K562 (cell line): ENCODE data around the gene ACTR3C. TPM values are rescaled to one million over a fixed set of nuclear protein-coding genes. Genes with fewer than 3 reads are reported as not detected.

Experiments
- ATF3 ChIP-seq, 2 experiments: fragments of 450-650 bp in 1 of 2; sonication (generic) in 1 of 2; formaldehyde crosslinking in 1 of 2; IDR thresholded peaks in 1 of 2; conservative IDR thresholded peaks in 1 of 2; 2 replicates each; pipeline versions ENCODE4 v1.6.1 to v1.8.1; 2016 to 2023; ENCODE audit warnings: mild to moderate bottlenecking in 2 of 2, moderate library complexity in 2 of 2, inconsistent platforms in 1 of 2, missing genetic modification reagents in 1 of 2
- DPF2 ChIP-seq: fragments of 450-650 bp; IDR thresholded peaks from 2 replicates; pipeline ENCODE4 v1.6.1; 2016
- E2F6 ChIP-seq, 2 experiments: IDR thresholded peaks; 2 replicates each; pipeline ENCODE4 v1.6.1; 2011; ENCODE audit warnings: borderline replicate concordance in 1 of 2, control low read depth in 1 of 2, low read depth in 1 of 2, low read length in 1 of 2, mild to moderate bottlenecking in 1 of 2, mixed read lengths in 1 of 2, moderate library complexity in 1 of 2; ENCODE audit not compliant: insufficient read depth in 1 of 2, insufficient read length in 1 of 2, poor library complexity in 1 of 2, severe bottlenecking in 1 of 2; ENCODE audit errors: extremely low read depth in 1 of 2
- ESRRB ChIP-seq: fragments of 250-450 bp; sonication (Bioruptor Pico); IDR thresholded peaks from 2 replicates; pipeline ENCODE4 v1.5.0; 2020; ENCODE audit warnings: mild to moderate bottlenecking, moderate library complexity, borderline replicate concordance
- FOXA3 ChIP-seq, 2 experiments: fragments of 450-650 bp in 1 of 2; sonication (generic) in 1 of 2; formaldehyde crosslinking; IDR thresholded peaks in 1 of 2; conservative IDR thresholded peaks in 1 of 2; 2 replicates each; pipeline versions ENCODE4 v1.4.0 to v1.8.0; 2020 to 2022; ENCODE audit warnings: mild to moderate bottlenecking in 2 of 2, missing genetic modification reagents in 1 of 2
- GABPA ChIP-seq: fragments of 200-800 bp; sonication (Bioruptor generic); conservative IDR thresholded peaks from 2 replicates; pipeline ENCODE4 v1.6.1; 2016; ENCODE audit warnings: low read depth, missing genetic modification characterization, missing compliant biosample characterization
- GTF2B ChIP-seq: IDR thresholded peaks from 2 replicates; pipeline ENCODE4 v1.6.1; 2011; ENCODE audit not compliant: insufficient read length; ENCODE audit errors: extremely low read depth
- MCM2 ChIP-seq: fragments of 450-650 bp; IDR thresholded peaks from 2 replicates; pipeline ENCODE4 v1.6.1; 2017; ENCODE audit warnings: low read depth, mild to moderate bottlenecking
- NUFIP1 ChIP-seq: fragments of 450-650 bp; IDR thresholded peaks from 2 replicates; pipeline ENCODE4 v1.6.1; 2018; ENCODE audit not compliant: partially characterized antibody
- RFX1 ChIP-seq: fragments of 450-650 bp; IDR thresholded peaks from 2 replicates; pipeline ENCODE4 v1.6.1; 2016; ENCODE audit warnings: mild to moderate bottlenecking, moderate library complexity
- RFX5 ChIP-seq: IDR thresholded peaks from 2 replicates; pipeline ENCODE4 v1.6.1; 2011; ENCODE audit warnings: low read depth, mild to moderate bottlenecking, improper control_type of control experiment, low read length
- SMAD1 ChIP-seq: fragments of 150-350 bp; IDR thresholded peaks from 2 replicates; pipeline ENCODE4 v1.6.1; 2014; ENCODE audit warnings: low read length, low read depth; ENCODE audit not compliant: partially characterized antibody
- SNIP1 ChIP-seq: fragments of 450-650 bp; IDR thresholded peaks from 2 replicates; pipeline ENCODE4 v1.7.1; 2017; ENCODE audit warnings: low read depth, mild to moderate bottlenecking
- TRIM25 ChIP-seq: fragments of 450-650 bp; IDR thresholded peaks from 2 replicates; pipeline ENCODE4 v1.7.0; 2016; ENCODE audit warnings: borderline replicate concordance
- TSHZ1 ChIP-seq: fragments of 250-450 bp; sonication (Bioruptor Pico); IDR thresholded peaks from 2 replicates; pipeline ENCODE4 v1.4.0; 2020; ENCODE audit warnings: mild to moderate bottlenecking, moderate library complexity
- ZKSCAN3 ChIP-seq: fragments of 250-450 bp; sonication (Bioruptor Pico); IDR thresholded peaks from 2 replicates; pipeline ENCODE4 v1.4.0; 2020
- ZNF175 ChIP-seq: fragments of 200-800 bp; sonication (Bioruptor generic); IDR thresholded peaks from 2 replicates; pipeline ENCODE4 v1.6.1; 2016; ENCODE audit warnings: low read depth, mild to moderate bottlenecking, missing genetic modification characterization, missing compliant biosample characterization
- ZNF280B ChIP-seq: fragments of 250-450 bp; sonication (Bioruptor Pico); IDR thresholded peaks from 2 replicates; pipeline ENCODE4 v1.5.1; 2021; ENCODE audit warnings: mild to moderate bottlenecking
- polyA plus RNA-seq, 8 experiments: library from polyadenylated mRNA; depleted of rRNA in 4 of 8; stranded (reverse) in 5 of 8; unstranded in 3 of 8; fragments of >200 nt; fragmentation: Nextera tagmentation in 2 of 8; fragmentation: Illumina TruSeq in 1 of 8; extraction: Ambion mirVana in 2 of 8; extraction: Trizol in 1 of 8; gene quantifications; 2 replicates each; pipeline versions ENCODE4 v1.2.1 to v1.2.3, GENCODE V29; 2011 to 2014; ENCODE audit warnings: inconsistent platforms in 1 of 8, missing spikeins in 1 of 8
- total RNA-seq, 7 experiments: library from RNA; depleted of rRNA in 6 of 7; stranded (reverse); fragments of >200 nt in 6 of 7; fragmentation: Illumina TruSeq in 2 of 7; extraction: Trizol in 2 of 7; gene quantifications; 2 replicates each; pipeline versions ENCODE4 v1.2.1 to v1.2.3, GENCODE V29; 2011 to 2021; ENCODE audit warnings: low replicate concordance in 1 of 7

The ACTR3C gene
- total and polyA plus RNA-seq, 9 of the 15 experiments (the other 6 are each of a cell fraction or from before 2014, with no cell fraction given) = 9.0 to 35.4 (median 13.3) TPM

GRCh38 chr7:150313367-150313809, 10.0 kb downstream of the ACTR3C start (continued):
- TF ChIP-seq TSHZ1 (no peak), SNIP1 (no peak), MCM2 (no peak), ESRRB (CRISPR knock-in tag) (no peak), ZNF175 (0 out of 2 replicates have a peak, but pooled peaks have one; percentile 12), RFX5 (no peak), FOXA3 (CRISPR knock-in tag; conservative IDR thresholded peaks at IDR 0.05 in 1 of 2, IDR thresholded peaks at IDR 0.05 in 1 of 2) (0 out of 4 replicates have a peak, but pooled peaks of 1 of the 2 experiments have one; percentile 5), ZKSCAN3 (no peak), E2F6 (IDR thresholded peaks at IDR 0.05; ENCODE audit: borderline replicate concordance in 1 of 2, extremely low read depth in 1 of 2, insufficient read depth in 1 of 2, insufficient read length in 1 of 2, low read depth in 1 of 2, low read length in 1 of 2, poor library complexity in 1 of 2, severe bottlenecking in 1 of 2) (no peak), ATF3 (IDR thresholded peaks at IDR 0.05) (no peak), ATF3 (CRISPR knock-in tag; conservative IDR thresholded peaks at IDR 0.05) (no peak), GTF2B (no peak), DPF2 (peak; percentile 95), NUFIP1 (no peak), ZNF280B (CRISPR knock-in tag) (no peak), RFX1 (no peak), SMAD1 (no peak), GABPA (tag) (no peak), TRIM25 (no peak)
